ENCODE results near the gene POM121. TPM values are rescaled to one million over a fixed set of nuclear protein-coding genes. Genes with fewer than 3 reads are reported as not detected.
"Not testable (repeated sequence)": the region's sequence is repeated elsewhere in the genome, so short reads cannot be mapped to it uniquely, and the experiment has no call there.

The POM121 gene
- total RNA-seq, 1 experiment from 2014 or later, result 53.3 TPM

DNA sequence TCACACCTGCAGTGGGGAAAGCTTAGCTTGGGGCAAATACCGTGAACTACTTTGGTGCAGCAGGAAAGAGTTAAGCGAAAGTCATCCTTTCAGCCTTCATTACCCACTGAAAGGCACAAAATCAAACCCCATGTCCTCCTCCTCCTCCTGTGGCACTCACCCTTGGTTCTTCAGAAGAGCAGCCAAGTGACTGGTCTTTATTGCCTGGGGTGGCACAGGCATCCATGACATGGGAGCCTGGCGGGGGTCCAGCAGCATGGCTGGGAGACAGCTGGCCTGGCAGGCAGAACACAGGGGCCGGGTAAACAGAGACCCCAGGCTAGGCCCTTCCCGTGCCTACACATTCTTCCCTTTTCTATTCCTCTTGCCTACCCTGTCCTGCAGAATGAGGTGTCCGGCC, 24.8 kb downstream of the POM121 start:
- H3K36me3 ChIP-seq (ENCODE audit: control insufficient read depth in 1 of 2, insufficient read depth in 2 of 2, low read length in 2 of 2); H3K4me2 ChIP-seq (ENCODE audit: low read length); BruUV-seq (replicated peaks); H3K9me2 ChIP-seq (ENCODE audit: insufficient read depth); H3K4me3 ChIP-seq (replicated peaks in 1 of 2; ENCODE audit: low read depth in 1 of 2, low read length in 2 of 2); H3K79me2 ChIP-seq (ENCODE audit: insufficient read depth, low read length); RAD21 ChIA-PET (ENCODE audit: low non-redundant PET in 1 of 2, low total read pairs in 2 of 2, uncharacterized antibody in 2 of 2, unreplicated experiment in 2 of 2); ATAC-seq; POLR2A ChIA-PET; intact Hi-C loops (cut with micrococcal nuclease); H3K27me3 ChIP-seq (ENCODE audit: insufficient read depth, low read length); H3K27ac ChIP-seq (ENCODE audit: low read depth, low read length); H3K4me1 ChIP-seq (ENCODE audit: control insufficient read depth in 1 of 2, insufficient read depth in 2 of 2, low read length in 2 of 2); H4K20me1 ChIP-seq (ENCODE audit: insufficient read depth); H3K9ac ChIP-seq (ENCODE audit: low read length); CTCF ChIA-PET; H3K9me3 ChIP-seq (ENCODE audit: control insufficient read depth in 1 of 2, insufficient read depth in 1 of 2, low read depth in 1 of 2, low read length in 2 of 2); DNase-seq (ENCODE audit: low read depth, low spot score); H2AFZ ChIP-seq (ENCODE audit: low read depth, low read length, poor library complexity, severe bottlenecking): not testable (repeated sequence)

DNA sequence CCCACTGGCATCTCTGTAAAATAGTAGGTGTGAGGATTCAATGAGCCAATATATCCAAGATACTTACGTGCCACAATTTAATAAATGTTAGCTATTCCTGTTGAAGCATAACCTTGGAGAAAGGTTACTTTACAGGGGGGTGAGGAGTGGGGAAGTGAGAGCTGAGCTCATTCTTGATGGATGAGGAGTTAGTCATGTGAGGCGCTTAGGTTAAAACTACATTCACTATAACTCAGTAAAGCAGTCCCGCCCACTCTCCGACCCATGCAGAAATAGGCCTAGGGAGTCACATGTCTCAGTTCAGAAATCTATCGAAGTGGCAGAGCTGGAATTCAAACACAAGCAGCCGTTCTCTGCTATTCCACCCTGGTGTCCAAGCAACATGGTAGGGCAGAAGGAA, 25.5 kb downstream of the POM121 start:
- not testable (repeated sequence) for H3K4me3 ChIP-seq (replicated peaks in 1 of 2; ENCODE audit: low read depth in 1 of 2, low read length in 2 of 2)

DNA sequence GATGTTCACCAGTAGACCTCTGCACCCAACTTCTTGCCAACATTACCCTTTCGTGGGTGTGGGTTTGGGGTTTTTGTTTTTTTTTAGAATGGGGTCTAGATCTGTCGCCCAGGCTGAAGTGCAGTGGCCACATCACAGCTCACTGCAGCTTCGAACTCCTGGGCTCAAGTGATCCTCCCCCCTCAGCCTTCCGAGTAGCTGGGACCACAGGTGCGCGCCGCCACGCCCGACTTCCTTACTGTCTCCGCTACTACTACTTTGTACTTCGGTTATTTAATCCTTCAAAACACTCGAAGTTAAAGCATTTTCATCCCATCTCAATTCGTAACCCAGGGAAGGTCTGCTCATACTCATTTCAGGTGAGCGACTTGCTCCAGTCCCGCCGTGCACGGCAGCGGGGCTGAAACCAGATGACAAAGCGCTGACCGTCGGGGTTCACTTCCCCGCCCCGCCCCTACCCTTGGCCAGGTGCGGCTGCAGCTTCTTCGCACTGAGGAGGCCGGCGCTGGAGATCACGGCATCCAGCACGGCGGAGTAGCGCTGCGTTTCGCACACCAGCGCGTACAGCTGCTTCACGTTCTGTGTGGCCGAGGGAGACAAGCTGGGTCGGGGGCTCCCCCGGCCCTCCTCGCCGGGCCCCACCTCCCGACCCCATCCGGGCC, 29.1 kb downstream of the POM121 start:
- H3K4me1 ChIP-seq (ENCODE audit: control insufficient read depth in 1 of 2, insufficient read depth in 2 of 2, low read length in 2 of 2); H3K27ac ChIP-seq (ENCODE audit: low read depth, low read length); RAD21 ChIA-PET (ENCODE audit: low non-redundant PET in 1 of 2, low total read pairs in 2 of 2, uncharacterized antibody in 2 of 2, unreplicated experiment in 2 of 2); CTCF ChIA-PET; POLR2A ChIA-PET; H2AFZ ChIP-seq (ENCODE audit: low read depth, low read length, poor library complexity, severe bottlenecking); H3K79me2 ChIP-seq (ENCODE audit: insufficient read depth, low read length); H3K36me3 ChIP-seq (ENCODE audit: control insufficient read depth in 1 of 2, insufficient read depth in 2 of 2, low read length in 2 of 2); DNase-seq (ENCODE audit: low read depth, low spot score); H4K20me1 ChIP-seq (ENCODE audit: insufficient read depth); H3K9me3 ChIP-seq (ENCODE audit: control insufficient read depth in 1 of 2, insufficient read depth in 1 of 2, low read depth in 1 of 2, low read length in 2 of 2); H3K9me2 ChIP-seq (ENCODE audit: insufficient read depth); H3K27me3 ChIP-seq (ENCODE audit: insufficient read depth, low read length); intact Hi-C loops (cut with micrococcal nuclease): not testable (repeated sequence)
- Histone ChIP-seq H3K9ac (ENCODE audit: low read length) (peak overlapping the region; percentile 39; the same call in 1 of the 2 replicates), H3K4me2 (ENCODE audit: low read length) (peak overlapping the region; percentile 48), H3K4me3 (replicated peaks in 1 of 2; ENCODE audit: low read depth in 1 of 2, low read length in 2 of 2) (peak overlapping the region; percentile 43 to 48; a peak in 3 of 4 replicates)
- peak; percentile 69 for ATAC-seq
- TSS peak; percentile 76 for BruUV-seq (replicated peaks)

More for the DNA sequence above, 25.5 kb downstream of the POM121 start:
- H3K4me2 ChIP-seq (ENCODE audit: low read length); POLR2A ChIA-PET; H3K4me1 ChIP-seq (ENCODE audit: control insufficient read depth in 1 of 2, insufficient read depth in 2 of 2, low read length in 2 of 2); H3K27me3 ChIP-seq (ENCODE audit: insufficient read depth, low read length); CTCF ChIA-PET; H3K9me2 ChIP-seq (ENCODE audit: insufficient read depth); H3K36me3 ChIP-seq (ENCODE audit: control insufficient read depth in 1 of 2, insufficient read depth in 2 of 2, low read length in 2 of 2); H3K9me3 ChIP-seq (ENCODE audit: control insufficient read depth in 1 of 2, insufficient read depth in 1 of 2, low read depth in 1 of 2, low read length in 2 of 2); RAD21 ChIA-PET (ENCODE audit: low non-redundant PET in 1 of 2, low total read pairs in 2 of 2, uncharacterized antibody in 2 of 2, unreplicated experiment in 2 of 2); H3K9ac ChIP-seq (ENCODE audit: low read length); H4K20me1 ChIP-seq (ENCODE audit: insufficient read depth); ATAC-seq; H3K79me2 ChIP-seq (ENCODE audit: insufficient read depth, low read length); H3K27ac ChIP-seq (ENCODE audit: low read depth, low read length); intact Hi-C loops (cut with micrococcal nuclease); H2AFZ ChIP-seq (ENCODE audit: low read depth, low read length, poor library complexity, severe bottlenecking); DNase-seq (ENCODE audit: low read depth, low spot score); BruUV-seq (replicated peaks): not testable (repeated sequence)

DNA sequence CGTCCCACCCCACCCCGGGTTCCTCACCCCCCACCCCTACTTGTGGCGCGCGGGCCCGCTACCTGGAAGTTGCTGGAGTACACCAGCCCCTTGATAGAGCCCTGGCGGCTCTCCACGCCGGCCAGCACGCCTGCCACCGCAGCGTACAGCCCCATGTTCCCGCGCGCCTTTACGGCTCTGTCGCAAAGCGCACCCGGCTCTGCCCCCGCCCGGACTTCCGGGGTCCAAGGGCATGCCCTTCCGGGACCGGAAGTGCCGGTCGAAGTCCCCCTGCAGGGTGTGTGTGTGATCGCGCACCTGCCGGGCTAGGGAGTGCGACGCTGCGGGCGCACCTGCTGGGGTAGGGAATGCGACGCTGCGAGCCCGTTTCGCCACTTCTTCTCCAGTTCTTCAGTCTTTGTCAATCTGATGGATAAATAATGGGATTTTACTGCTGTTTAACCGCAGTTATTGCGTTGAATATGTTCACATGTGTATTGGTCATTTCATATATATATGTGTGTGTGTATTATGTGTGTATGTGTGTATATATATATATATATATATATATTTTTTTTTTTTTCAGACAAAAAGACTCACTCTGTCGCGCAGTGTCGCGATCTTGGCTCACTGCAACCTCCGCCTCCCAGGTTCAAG, 29.8 kb downstream of the POM121 start:
- CTCF ChIA-PET; H3K9ac ChIP-seq (ENCODE audit: low read length); intact Hi-C loops (cut with micrococcal nuclease); H3K79me2 ChIP-seq (ENCODE audit: insufficient read depth, low read length); BruUV-seq (replicated peaks); RAD21 ChIA-PET (ENCODE audit: low non-redundant PET in 1 of 2, low total read pairs in 2 of 2, uncharacterized antibody in 2 of 2, unreplicated experiment in 2 of 2); H3K4me2 ChIP-seq (ENCODE audit: low read length); H3K9me3 ChIP-seq (ENCODE audit: control insufficient read depth in 1 of 2, insufficient read depth in 1 of 2, low read depth in 1 of 2, low read length in 2 of 2); H3K36me3 ChIP-seq (ENCODE audit: control insufficient read depth in 1 of 2, insufficient read depth in 2 of 2, low read length in 2 of 2); DNase-seq (ENCODE audit: low read depth, low spot score); H3K27me3 ChIP-seq (ENCODE audit: insufficient read depth, low read length); H3K9me2 ChIP-seq (ENCODE audit: insufficient read depth); H2AFZ ChIP-seq (ENCODE audit: low read depth, low read length, poor library complexity, severe bottlenecking); POLR2A ChIA-PET; H3K27ac ChIP-seq (ENCODE audit: low read depth, low read length); H3K4me1 ChIP-seq (ENCODE audit: control insufficient read depth in 1 of 2, insufficient read depth in 2 of 2, low read length in 2 of 2); H4K20me1 ChIP-seq (ENCODE audit: insufficient read depth): not testable (repeated sequence)
- peak overlapping the region in 1 of 2 experiments; percentile 21; a peak in 2 of 4 replicates for H3K4me3 ChIP-seq (replicated peaks in 1 of 2; ENCODE audit: low read depth in 1 of 2, low read length in 2 of 2)
- peak; percentile 93 for ATAC-seq

Measured in HCT116 (cell line).